Lower lobe of right lung (tissue), 2 donors: ENCODE results near the gene CCDC54. TPM values are rescaled to one million over a fixed set of nuclear protein-coding genes. Genes with fewer than 3 reads are reported as not detected.

Source experiments
- ATAC-seq, 2 donors: fragments of 200-7000 bp; cut with Tn5 transposase; one replicate each; pipeline ENCODE4 v1.9.1; 2020 to 2022; ENCODE audit warnings: mild to moderate bottlenecking in 2 of 2, moderate library complexity in 2 of 2
- DNase-seq: peaks from one replicate; pipeline ENCODE4 v3.0.0-alpha.2; 2020
- H3K27ac ChIP-seq: fragments of 200-600 bp; one replicate; pipeline ENCODE4 v1.8.0; 2022
- H3K27me3 ChIP-seq: fragments of 200-600 bp; one replicate; pipeline ENCODE4 v1.8.0; 2022; ENCODE audit warnings: low read depth
- H3K36me3 ChIP-seq: fragments of 200-600 bp; one replicate; pipeline ENCODE4 v1.8.0; 2022; ENCODE audit warnings: mild to moderate bottlenecking
- H3K4me1 ChIP-seq: fragments of 200-600 bp; one replicate; pipeline ENCODE4 v1.8.0; 2022
- H3K4me3 ChIP-seq: fragments of 200-600 bp; one replicate; pipeline ENCODE4 v1.8.0; 2022; ENCODE audit warnings: mild to moderate bottlenecking
- H3K9me3 ChIP-seq: fragments of 200-600 bp; one replicate; pipeline ENCODE4 v1.8.0; 2022
- CTCF ChIP-seq: fragments of 200-600 bp; IDR thresholded peaks from one replicate; pipeline ENCODE4 v1.8.0; 2022; ENCODE audit warnings: antibody characterized with exemption, mild to moderate bottlenecking
- intact Hi-C: fragments of 100-400 bp; cut with DNase I; formaldehyde crosslinking; loops from one replicate; pipeline ENCODE4 v1.11.0; 2022
- total RNA-seq: library from RNA; stranded (reverse); fragmentation: NEBNext Ultra II Directional; extraction: Animal tissue kit (Norgen Biotek cat#: 25700); gene quantifications from one replicate; pipeline ENCODE4 v1.2.1, GENCODE V29; 2021
- donor health status: DM: no; HTN: yes; CAD: no; lungs with severe emphysema.

The CCDC54 gene
- total RNA-seq, 1 donor from 2014 or later = not detected

GRCh38 chr3:107411056-107411455 is 33.8 kb downstream of the CCDC54 start:
- Histone ChIP-seq H3K4me3 (no peak overlapping the region), H3K27ac (no peak overlapping the region), H3K9me3 (peaks cover 6% of the 10 kb centered on the region), H3K27me3 (no peaks in the 10 kb centered on the region), H3K36me3 (no peaks in the 10 kb centered on the region), H3K4me1 (no peaks in the 10 kb centered on the region)
- intact Hi-C loops = no loop called here
- no peak for TF ChIP-seq CTCF
- no peak for ATAC-seq
- DNase-seq = no peak

DNA sequence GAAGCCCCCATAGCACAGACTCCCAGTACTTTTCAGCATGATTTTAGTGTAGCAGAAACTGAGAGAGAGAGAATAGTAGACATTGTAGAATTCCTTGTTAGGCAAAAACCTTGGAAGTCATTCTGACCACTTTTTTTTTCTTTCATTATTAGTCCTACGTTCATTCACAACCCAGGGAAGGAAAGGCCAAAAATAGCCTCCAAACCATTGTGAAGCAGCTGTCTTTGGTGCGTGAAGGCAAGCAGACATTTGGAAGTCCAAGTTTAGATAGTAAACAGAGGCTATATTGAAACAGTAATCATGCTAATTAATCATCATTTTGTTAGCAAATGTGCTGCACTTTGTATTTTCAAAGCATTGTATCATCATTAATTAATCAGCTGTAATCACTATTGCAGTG is 34.5 kb downstream of the CCDC54 start:
- no peak for ATAC-seq
- intact Hi-C loops = no loop called here
- no peak overlapping the region for H3K27ac ChIP-seq

DNA sequence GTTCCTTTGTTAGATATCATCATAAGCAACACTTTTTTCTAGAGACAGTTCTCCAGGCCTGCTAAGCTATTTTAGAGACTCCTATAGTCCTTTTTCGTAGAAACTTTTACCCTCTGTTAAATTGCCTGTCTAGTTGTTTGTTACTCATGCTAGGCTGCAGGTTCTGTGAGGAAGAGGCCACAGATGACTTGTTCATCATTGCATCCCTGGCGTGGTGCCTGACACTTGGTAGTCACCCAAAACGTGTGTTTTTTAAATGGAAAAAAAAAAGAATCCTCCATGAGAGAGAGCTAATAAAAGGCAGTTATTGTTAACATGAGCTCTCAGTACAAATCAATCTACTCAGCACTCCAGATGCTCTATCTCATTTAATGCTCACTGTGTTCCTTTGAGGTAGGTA is 35.1 kb downstream of the CCDC54 start:
- no peak for TF ChIP-seq CTCF
- H3K4me1 ChIP-seq = no peaks in the 10 kb centered on the region
- H3K27me3 ChIP-seq = no peaks in the 10 kb centered on the region
- H3K27ac ChIP-seq = no peak overlapping the region
- no peak overlapping the region for H3K4me3 ChIP-seq
- intact Hi-C loops = no loop called here
- peaks cover 6% of the 10 kb centered on the region for H3K9me3 ChIP-seq
- DNase-seq (no peak), ATAC-seq (no peak)
- H3K36me3 ChIP-seq = no peaks in the 10 kb centered on the region

More for the DNA sequence above, 34.5 kb downstream of the CCDC54 start:
- Histone ChIP-seq H3K27me3 (no peaks in the 10 kb centered on the region), H3K4me3 (no peak overlapping the region), H3K36me3 (no peaks in the 10 kb centered on the region), H3K4me1 (no peaks in the 10 kb centered on the region), H3K9me3 (peaks cover 6% of the 10 kb centered on the region)
- DNase-seq = no peak
- no peak for TF ChIP-seq CTCF

GRCh38 chr3:107413264-107413663 is 36.0 kb downstream of the CCDC54 start:
- TF ChIP-seq CTCF = no peak
- no peak for DNase-seq
- H3K27ac ChIP-seq = no peak overlapping the region
- no peak overlapping the region for H3K4me3 ChIP-seq
- H3K27me3 ChIP-seq = no peaks in the 10 kb centered on the region
- intact Hi-C loops = no loop called here
- H3K9me3 ChIP-seq = peaks cover 6% of the 10 kb centered on the region
- ATAC-seq = no peak
- no peaks in the 10 kb centered on the region for H3K4me1 ChIP-seq
- no peaks in the 10 kb centered on the region for H3K36me3 ChIP-seq

GRCh38 chr3:107414325-107414964 is 37.2 kb downstream of the CCDC54 start:
- no peak for TF ChIP-seq CTCF
- H3K9me3 ChIP-seq = peaks cover 5% of the 10 kb centered on the region
- H3K4me3 ChIP-seq = no peak overlapping the region
- H3K27ac ChIP-seq = no peak overlapping the region
- no peak for DNase-seq
- ATAC-seq = no peak
- H3K4me1 ChIP-seq = no peaks in the 10 kb centered on the region
- no peaks in the 10 kb centered on the region for H3K36me3 ChIP-seq
- no peaks in the 10 kb centered on the region for H3K27me3 ChIP-seq
- intact Hi-C loops = no loop called here

GRCh38 chr3:107416138-107416537 is 38.9 kb downstream of the CCDC54 start:
- peak; percentile 85 to 95 for ATAC-seq
- Histone ChIP-seq H3K4me1 (no peaks in the 10 kb centered on the region), H3K27me3 (no peaks in the 10 kb centered on the region), H3K36me3 (no peaks in the 10 kb centered on the region), H3K9me3 (no peaks in the 10 kb centered on the region), H3K4me3 (no peak overlapping the region), H3K27ac (no peak overlapping the region)
- no peak for DNase-seq
- intact Hi-C loops = no loop called here
- TF ChIP-seq CTCF = no peak
